Inflammatory macrophage (primary cell): ENCODE results near the gene VOPP1.

Source experiments
- DNase-seq, 2 donors: peaks; one replicate each; pipeline ENCODE4 v3.0.0-alpha.2; 2020 to 2022

The VOPP1 gene

DNA sequence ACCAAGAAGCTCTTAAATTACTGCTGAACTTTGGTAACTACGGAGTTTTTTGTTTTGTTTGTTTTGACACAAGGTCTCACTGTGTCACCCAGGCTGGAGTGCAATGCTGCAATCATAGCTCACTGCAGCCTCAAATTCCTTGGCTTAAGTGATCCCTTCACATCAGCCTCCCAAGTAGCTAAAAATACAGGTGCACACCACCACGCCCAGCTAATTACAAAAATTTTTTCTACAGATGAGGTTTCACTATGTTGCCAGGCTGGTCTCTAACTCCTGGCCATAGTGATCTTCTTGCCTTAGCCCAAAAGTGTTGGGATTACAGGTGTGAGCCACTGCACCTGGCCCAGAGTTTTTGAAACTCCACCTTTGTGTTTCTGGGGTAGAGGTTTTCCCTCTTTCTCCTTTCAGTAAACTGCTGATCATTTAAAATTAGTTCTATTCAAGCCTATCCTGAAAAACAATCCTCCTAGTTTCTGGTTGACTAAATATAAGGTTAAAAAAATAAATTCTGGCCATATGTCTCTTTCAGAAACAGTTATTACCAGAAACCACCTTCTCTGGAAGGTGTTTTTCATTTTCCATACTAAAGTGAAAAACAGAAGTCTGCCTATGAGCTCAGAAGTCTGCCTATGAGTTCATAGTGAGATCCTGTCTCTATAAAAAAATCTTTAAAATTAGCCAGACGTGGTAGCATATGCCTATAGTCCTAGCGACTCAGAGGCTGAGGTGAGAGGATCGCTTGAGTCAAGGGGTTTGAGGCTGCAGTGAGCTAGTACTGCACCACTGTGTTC is 63.9 kb downstream of the VOPP1 start:
- peak; percentile 20 to 36 for DNase-seq

DNA sequence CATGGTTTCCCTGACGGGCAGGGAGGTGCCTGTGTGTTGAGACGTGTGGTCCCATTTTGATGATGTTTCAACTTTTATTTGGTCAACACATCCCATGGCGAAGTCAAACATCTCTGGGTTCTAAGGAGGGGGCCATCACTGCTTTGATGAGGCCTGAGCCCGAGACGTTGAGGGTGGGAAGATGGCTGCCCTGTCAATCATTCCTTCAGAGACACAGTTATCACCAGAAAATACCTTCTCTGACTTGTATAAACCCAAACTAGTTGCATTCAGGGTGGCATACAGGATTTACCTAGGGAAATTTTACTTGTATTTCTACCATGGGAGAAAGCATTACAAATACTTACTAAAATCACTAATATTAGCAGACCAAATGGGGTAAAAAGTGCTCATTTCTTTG is 64.6 kb downstream of the VOPP1 start:
- no peak for DNase-seq

DNA sequence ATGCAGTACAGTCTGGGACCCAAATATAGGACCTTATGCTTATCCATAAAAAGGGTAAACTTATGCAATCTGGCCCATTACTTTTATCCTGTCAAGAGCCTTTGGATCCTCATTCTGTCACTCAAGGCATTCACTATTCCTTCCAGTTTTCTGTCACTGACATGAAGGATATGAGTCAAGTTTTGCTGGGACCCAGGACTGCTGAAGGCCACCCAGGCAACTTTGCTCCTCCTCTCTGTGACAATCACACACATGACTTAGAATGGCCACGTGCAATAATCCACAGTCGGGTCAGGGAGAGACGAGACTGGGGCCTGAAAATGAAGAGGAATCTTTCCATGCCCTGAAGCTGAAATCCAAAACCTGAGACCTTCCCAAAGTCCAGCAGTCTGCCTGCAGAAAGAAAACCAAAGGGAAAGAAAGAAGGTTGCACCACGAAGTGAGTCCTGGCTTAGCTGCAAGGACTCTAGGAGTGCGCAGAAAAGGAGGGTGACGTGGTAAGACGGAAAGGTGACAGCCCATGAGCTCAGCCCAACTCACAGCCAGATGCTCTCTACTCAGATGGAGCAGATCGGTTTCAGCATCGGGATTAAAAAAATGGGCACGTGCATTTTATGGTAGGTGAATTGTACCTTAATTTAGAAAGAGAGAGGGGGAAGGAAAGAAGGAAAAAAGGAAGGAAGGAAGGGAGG is 67.2 kb downstream of the VOPP1 start:
- DNase-seq: peak in 1 of 2 donors; percentile 15

DNA sequence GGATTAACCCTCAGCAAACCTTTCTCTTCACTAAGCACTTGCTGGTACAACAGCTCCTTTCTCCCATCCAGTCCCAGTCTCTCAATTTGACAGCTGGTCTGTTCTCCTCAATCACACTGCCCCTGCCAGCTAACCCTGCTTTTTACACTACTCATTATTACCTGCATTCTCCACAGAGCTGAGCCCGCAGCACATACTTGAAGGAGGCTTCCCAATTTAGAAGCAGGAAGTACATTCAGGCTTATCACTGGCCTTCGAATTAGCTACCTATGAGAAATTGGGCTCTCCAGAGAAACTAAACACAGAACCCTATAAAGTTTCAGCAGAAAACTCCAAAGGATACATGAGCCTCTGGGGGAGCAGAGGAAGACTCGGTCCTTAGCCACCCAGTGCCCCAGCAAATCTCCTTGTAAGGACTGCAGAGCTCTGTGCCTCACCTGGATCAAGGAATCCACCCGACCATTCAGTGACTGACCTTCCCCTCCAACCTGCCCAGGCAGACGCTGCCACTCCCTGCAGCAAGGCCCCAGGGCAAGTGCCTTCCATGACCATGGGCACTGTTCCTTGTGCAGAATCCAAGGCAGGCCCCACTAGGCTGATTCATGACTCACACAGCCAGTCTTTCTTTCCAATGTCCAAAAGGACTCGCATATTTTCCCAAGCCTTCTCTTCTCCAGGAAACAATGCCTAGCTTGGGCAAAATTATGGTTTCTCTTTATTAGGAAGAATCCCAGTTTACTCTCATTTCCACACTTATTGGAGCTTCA is 68.0 kb downstream of the VOPP1 start:
- DNase-seq: no peak

DNA sequence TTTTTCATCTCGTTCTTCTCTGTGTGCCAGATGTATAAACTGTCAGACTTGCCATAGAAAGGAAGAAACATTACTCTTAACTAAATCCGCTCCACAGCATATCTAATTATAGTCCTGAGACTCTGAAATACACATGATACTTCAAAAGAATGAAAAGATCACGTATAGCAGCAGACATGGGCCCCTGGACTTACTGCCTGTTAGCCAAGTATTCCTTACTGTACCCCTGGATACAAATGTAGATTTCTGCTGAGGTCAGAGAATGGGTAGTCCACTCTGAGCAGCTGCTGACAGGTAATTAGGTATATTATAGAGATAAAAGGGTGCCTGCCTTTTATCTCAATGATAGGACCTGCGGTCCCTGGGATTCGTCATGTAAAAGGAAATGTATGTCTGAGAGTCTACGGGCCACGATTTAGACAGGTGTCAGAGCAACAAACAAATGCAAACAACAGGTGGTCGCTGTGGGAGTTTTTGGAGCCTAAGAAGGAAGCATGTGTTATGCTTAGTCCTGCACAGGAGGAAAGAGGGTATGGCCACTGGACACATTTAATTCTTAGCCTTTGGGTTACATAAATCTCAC is 69.4 kb downstream of the VOPP1 start:
- DNase-seq: no peak

DNA sequence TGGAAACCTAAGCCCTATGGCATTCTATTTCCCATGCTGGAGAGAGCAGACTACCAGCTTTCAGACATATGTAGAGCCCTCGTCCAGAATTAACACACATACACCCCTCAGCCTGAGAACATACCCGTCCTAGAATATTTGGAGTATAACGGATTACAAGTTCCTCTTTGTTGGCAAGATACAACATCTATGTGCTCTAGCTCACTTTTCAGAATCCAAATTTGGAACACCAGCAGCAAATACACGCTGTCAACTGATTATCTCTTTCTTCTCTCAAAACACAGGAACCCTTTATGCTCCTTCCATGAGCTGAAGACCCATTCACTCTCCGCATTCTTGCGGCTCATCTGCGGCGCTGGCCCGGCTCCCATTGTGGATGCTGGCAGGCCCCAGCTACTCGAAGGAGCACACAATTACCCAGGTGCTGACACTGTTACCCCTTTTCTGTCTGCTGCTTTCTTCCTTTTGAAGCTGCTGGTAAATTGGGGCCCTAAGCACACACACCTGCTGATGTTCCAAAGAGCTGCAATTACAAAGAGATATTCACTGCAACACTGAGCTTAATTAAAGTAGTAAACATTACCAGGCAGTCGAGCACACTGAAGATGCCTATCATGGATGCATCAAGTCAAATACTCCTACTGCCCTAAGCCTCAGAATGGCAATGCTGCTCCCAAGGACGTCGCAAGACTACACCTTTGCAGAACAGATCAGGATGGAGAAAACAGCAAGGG is 70.0 kb downstream of the VOPP1 start:
- DNase-seq: no peak

DNA sequence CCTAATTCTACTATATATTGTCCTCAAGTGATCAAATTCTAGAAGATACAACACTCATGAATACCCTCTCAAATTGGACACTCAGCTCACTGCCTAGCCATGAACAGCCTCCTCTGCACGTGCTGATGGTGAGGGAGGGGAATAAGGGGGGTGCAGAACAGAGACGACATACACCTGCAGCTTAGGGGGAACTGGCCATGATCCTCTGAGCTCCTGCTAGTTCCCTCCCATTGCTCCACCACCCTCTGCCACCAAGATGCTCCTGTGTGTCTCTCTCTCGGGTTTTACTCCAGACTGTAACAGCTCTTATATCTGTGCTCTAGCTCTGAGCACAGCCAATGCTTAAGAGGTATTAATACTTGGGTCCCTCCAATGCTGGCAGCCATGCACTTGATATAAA is 70.7 kb downstream of the VOPP1 start:
- no peak for DNase-seq

DNA sequence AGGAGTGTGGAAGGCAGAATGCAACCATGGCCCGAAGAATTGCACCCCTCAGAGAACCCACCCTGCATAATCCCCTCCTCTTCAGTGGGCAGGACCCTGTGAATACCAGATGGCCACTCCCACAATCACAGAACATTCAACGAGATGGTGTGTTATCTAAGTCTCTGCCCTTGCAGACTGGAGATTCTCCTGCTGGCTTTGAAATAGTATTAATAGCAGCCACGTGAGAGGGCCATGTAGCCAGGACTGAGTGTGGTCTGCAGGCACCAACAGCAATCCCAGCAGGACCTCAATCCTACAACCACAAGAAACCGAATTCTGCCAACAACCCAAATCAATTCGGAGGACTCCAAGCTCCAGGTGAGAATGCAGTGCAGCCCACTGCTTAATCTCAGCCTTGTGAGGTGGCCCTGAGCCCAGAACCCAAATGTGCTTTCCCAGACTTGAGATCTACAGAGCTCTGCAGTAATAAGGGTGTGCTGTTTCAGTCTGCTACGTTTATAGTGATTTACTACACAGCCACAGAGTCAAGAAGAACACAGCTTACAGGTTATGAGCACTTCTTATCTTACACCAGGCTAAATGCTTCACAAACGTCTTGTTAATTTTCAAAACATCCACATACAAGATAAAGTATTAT is 72.1 kb downstream of the VOPP1 start:
- DNase-seq: no peak

DNA sequence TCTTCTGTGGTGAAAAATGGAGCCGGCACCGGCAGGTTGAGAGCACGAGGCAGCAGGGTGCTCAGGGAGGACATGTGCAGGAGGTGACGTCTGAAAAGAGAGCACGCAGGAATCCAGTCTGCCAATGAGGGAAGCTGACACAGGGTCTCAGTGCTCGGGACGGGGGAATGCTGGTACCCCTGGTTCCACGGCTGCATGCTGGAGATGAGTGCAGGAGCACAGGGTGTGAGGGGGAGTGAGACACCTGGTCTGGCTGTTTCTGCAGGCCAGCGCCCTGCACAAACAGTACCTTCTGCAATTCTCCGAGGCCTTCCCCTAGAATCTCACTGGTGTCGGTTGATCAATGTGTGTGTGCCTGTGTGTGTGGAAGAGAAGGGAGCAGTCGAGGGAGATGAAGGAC is 72.7 kb downstream of the VOPP1 start:
- no peak for DNase-seq

DNA sequence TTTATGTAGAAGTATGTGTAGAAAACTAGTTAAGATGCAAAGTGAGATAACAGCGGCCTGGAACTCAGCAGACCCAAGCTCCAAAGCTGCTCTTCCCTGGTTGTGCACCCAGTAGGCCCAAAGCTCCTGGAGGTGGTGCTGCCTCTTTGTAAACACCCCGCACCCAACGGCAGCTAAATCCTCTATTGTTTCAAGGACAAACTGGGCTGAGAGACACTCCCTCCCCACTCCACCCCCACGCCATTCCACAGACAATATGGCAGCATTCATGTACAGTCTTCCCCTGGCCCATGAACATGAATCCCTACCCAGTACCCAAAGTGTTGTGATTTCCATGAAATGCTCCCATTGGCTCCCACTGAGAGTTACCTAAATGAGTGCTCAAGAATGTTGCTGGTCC is 73.5 kb downstream of the VOPP1 start:
- no peak for DNase-seq

DNA sequence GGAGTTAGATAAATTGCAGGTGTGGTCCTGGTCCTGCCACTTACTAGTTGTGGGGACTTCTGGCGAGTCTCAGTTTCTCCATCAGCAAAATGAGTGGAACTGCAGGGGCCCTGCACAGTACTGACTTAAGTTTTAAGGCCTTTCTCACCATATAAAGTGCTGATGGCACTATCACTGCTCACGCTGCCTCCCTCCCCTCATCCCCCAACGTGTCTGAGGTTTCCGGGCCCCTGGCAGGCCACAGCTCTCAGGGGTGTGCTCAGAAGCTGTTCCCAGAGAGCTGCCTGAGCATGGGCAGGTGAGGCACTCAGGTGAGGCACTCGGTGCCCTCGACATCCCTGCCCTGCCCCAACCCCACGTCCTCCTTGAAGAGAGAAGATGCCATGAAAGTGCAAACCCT is 74.2 kb downstream of the VOPP1 start:
- no peak for DNase-seq

DNA sequence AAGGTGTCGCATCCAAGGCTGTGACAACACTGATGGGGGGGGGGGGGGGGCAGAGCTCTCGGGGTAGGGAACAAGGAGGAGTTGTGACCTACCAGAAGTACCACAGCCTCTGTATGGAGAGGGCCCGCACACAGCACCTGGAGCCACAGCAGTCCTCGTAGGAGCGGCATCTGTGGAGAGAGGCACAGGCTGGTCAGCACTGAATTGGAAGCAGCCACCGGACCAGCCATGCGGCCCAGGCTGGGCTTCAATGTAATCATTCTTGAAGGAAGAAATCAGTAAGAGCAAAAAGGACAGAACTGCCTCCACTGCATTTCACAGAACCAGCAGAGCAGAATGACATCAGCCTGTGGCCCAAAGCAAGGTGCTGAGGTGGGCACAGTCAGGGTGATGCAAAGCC is 74.8 kb downstream of the VOPP1 start:
- DNase-seq: no peak

DNA sequence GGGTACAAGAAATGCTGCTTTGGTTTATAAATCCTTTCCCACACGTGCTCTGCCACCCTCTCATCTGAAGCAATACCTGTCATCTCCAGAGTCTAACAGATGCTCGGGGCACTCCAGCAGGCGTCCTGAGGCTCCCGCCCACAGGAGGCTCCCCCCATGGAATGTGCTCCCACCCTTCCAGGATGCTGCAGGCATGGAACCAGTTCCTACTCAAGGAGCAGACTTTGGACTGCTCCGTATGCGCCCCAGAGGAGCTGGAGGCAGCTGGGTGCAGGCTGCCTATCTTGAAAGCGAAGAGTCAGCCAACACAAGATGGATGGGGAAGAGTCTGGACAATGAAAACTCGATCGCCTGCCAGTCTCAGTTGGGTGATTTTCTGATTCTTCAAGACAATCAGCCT is 75.4 kb downstream of the VOPP1 start:
- no peak for DNase-seq

DNA sequence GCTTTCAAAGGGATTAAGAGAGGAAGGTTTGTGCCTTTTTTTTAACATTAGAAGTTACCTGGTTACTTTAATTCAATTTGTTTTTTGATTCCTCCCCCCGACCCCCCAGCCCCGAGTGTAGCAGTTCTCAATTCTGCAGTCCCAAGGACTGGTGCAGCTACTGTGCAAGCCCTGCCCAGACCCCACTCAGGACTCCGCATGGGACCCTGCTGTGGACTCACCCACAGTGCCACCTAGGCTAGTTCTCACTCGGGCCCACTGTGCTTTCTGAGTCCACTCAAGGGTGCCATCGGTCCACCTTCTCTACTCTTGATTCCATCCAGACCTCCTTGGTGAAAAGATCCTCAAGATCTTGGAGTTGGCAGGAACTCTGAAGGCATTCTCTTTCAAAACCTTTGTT is 77.4 kb downstream of the VOPP1 start:
- no peak for DNase-seq

DNA sequence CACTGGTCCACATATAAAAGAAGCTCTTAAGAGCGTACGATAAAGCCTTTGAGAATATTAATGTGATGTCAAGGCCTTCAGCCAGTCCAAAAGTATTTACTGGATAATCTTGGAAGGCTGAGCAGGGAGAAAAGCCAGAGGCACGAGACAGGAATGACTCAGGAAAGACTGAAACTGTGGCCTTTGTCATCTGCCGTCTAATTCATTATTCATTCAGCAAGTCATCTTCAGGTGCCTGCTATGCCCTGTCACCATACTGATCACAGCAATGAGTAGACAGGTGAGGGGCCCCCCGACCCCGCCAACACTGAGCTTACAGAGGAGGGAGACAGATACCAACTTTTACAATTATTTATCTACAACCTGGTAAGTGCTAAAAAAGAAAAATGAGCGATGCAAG is 78.9 kb downstream of the VOPP1 start:
- DNase-seq: no peak

DNA sequence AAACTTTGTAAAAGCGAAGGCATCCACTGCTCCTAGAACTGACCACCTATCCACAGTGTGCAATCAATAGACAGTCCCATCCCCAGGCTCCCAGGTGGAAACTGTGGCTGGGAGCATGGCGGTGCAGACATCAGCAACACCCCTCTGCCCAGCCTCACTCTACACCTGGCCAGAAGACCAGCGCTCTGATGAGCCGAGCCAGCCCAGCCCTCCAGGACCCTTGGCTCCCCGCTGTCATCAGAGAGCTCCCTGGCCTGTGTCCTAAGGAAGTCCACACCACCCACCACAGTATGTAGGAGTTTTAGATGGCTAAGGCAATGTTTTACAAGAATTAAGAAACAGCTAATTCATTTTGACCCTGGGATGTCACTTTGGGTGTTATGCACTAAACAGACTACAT is 81.0 kb downstream of the VOPP1 start:
- peak; percentile 15 to 43 for DNase-seq

DNA sequence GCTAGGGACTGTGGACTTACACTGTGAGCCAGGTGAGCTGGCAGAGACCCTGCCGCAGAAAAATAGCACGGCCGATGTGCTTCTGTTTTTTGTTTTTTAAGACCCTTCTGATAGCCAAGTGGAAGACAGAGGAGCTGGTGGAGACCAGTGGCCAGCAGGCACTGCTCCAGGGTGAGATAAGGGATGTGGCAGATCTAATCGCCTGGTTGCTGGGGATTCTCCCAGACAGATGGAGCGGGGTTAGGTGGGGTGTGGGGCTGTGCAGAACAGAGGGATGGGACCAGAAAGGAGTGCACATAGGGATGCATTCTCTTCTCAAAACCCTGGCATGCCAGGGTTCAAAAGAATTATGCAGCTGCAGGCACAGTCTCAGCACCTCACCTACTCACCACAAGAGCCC is 82.2 kb downstream of the VOPP1 start:
- DNase-seq: no peak

DNA sequence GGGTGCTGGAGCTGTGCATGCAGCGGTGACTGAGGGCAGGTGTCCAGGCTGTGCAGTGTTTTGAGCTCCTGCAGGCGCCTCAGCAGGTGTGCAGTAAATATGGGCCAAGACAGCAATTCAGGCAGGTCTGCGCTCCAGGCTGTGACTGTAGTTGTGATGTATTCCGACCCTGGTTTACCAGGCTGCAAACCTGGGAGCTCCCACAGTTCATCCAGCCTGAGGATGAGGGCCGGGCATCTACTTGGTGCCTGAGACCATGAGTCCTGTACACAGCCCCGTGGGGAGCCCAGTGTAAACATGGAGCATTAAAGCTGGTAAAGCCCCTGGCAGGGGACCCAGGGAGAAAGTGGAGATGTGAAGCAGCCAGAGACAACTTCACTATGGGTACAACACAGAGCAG is 82.8 kb downstream of the VOPP1 start:
- no peak for DNase-seq

DNA sequence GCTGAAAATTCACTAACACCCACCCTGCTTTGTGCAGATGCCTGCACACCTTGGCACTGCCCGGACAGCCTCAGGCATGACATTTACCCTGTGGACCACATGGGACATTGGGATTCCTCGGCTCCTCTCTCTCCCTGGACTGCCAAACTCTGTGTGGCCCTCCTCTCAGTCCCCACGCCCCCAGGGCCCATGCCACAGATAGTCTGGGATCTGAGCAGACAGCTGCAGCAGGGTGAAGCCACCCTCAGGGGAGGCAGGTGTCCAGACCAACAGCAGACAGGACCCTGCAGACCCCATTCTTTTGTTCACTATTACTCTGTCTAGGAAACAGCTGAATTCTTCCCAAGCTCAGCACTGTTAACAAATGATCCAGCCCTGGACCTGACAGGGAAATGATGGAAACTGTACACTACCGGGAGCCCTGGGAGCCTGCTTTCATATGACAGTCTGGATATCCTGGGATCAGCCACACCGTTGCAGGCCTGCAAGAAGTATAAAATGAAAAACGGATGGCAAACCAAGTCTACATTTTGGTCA is 83.4 kb downstream of the VOPP1 start:
- no peak for DNase-seq

DNA sequence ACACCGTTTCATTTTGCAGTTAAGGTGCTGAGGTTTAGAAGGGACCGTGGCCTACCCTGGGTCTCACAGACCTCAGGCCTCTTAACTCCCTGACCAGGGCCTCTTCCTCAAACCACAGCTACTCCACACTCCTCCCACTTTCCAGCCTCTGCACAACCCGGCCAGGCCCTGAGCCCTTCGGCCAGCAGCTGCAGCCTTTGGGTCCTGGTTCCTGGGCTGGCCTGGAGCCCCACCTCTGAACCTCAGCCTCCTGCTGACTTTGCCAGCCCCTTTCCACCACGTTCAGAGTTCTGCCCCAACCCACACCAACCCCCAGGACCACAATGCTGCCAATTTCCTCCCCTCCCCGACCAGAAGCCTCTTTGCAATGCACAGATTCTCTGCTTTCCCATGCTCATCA is 84.1 kb downstream of the VOPP1 start:
- peak in 1 of 2 donors; percentile 52 for DNase-seq

DNA sequence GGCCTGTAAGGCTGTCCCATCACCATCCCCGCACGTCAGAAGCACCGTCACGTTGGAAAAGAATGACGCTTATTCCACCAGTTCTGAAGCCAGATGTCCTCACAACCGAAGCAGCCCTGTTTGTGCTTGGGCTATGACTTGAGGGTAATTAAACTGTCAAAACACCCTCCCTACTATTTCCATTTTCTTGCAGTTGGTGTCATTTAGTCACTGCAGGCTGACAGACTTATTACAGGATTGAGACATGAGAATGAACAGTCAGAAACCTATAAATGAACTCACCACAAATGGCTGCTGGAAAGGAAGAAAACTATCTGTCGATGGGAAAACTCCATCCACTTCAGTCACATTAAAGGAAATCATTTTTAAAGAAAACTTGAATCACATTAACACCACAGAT is 85.3 kb downstream of the VOPP1 start:
- no peak for DNase-seq

DNA sequence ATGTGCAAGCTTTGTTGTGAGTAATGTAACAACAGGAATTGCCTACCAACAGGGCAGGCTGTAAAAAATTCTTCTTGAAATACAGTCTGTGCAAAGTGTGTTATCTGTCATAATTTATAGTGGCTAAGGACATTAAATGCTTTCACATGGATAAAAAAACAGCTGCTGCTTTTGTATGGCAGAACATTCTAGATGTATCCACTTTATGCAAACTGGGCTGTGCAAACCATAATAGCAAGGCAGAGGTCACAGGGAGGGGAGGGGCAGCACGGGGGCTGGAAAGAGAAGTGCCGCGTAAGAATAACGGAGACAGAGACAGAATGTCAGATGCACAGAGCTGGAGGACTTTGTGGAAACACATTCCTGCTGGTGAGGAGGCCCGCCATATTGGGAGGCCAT is 86.1 kb downstream of the VOPP1 start:
- no peak for DNase-seq
